IMR-90 (cell line): Measurements from ENCODE around the gene RPE. TPM values are rescaled to one million over a fixed set of nuclear protein-coding genes. Genes with fewer than 3 reads are reported as not detected.

Experiments used
- ATAC-seq: fragments of 200-7000 bp; cut with Tn5 transposase; 2 replicates; pipeline ENCODE4 v1.9.1; 2020; ENCODE audit warnings: low read depth, mild to moderate bottlenecking, moderate library complexity
- BruUV-seq: library from RNA; stranded (reverse); fragments of 400-500 nt; replicated peaks from 2 replicates; lab custom pipeline; 2021; lab: Mats Ljungman, UMichigan
- CTCF ChIA-PET: fragments of 300-600 bp; formaldehyde crosslinking; extraction: SDS; loops from one replicate; lab custom pipeline; 2021; ENCODE audit warnings: antibody characterized with exemption; lab: Yijun Ruan, JAX
- POLR2A ChIA-PET: fragments of 300-600 bp; sonication (Branson Sonifier 250); formaldehyde crosslinking; loops from one replicate; lab custom pipeline; 2022; ENCODE audit warnings: antibody characterized with exemption; ENCODE audit not compliant: unreplicated experiment; lab: Charles Lee
- DNase-seq: peaks from one replicate; pipeline ENCODE4 v3.0.0; 2013
- H2AFZ ChIP-seq: replicated peaks from 2 replicates; pipeline ENCODE3; 2013; ENCODE audit warnings: low read length, mild to moderate bottlenecking; ENCODE audit not compliant: poor library complexity
- H2AK5ac ChIP-seq: 2 replicates; pipeline ENCODE4 v1.6.1; 2013; ENCODE audit warnings: low read depth, low read length, inconsistent platforms
- H2AK9ac ChIP-seq: replicated peaks from 2 replicates; pipeline ENCODE3; 2013; ENCODE audit warnings: mild to moderate bottlenecking, low read depth, low read length, moderate library complexity; ENCODE audit not compliant: poor library complexity
- H2BK120ac ChIP-seq: 2 replicates; pipeline ENCODE4 v1.6.1; 2013; ENCODE audit warnings: low read depth, low read length, inconsistent platforms
- H2BK15ac ChIP-seq: 3 replicates; pipeline ENCODE4 v1.6.1; 2013; ENCODE audit warnings: low read depth, low read length, inconsistent platforms
- H2BK20ac ChIP-seq: 2 replicates; pipeline ENCODE4 v1.6.1; 2013; ENCODE audit warnings: low read depth, mild to moderate bottlenecking, inconsistent platforms, low read length, moderate library complexity
- H2BK5ac ChIP-seq: 2 replicates; pipeline ENCODE4 v1.6.1; 2013; ENCODE audit warnings: mild to moderate bottlenecking, low read depth, low read length, inconsistent platforms; ENCODE audit not compliant: poor library complexity, severe bottlenecking
- H3K14ac ChIP-seq: replicated peaks from 2 replicates; pipeline ENCODE4 v1.6.1; 2013; ENCODE audit warnings: low read depth, low read length, inconsistent platforms
- H3K18ac ChIP-seq: 2 replicates; pipeline ENCODE4 v1.6.1; 2013; ENCODE audit warnings: low read depth, low read length, control low read depth
- H3K23ac ChIP-seq: 2 replicates; pipeline ENCODE4 v1.6.1; 2013; ENCODE audit warnings: low read depth, low read length, inconsistent platforms
- H3K27ac ChIP-seq: 2 replicates; pipeline ENCODE4 v1.5.1; 2013; ENCODE audit warnings: mild to moderate bottlenecking, control low read depth, low read length; ENCODE audit not compliant: insufficient read depth
- H3K27me3 ChIP-seq: 2 replicates; pipeline ENCODE4 v1.6.1; 2013; ENCODE audit warnings: low read length; ENCODE audit not compliant: control insufficient read depth, insufficient read depth
- H3K36me3 ChIP-seq: 2 replicates; pipeline ENCODE4 v1.6.1; 2013; ENCODE audit warnings: low read length, mixed read lengths; ENCODE audit not compliant: control insufficient read depth, insufficient read depth
- H3K4ac ChIP-seq: 2 replicates; pipeline ENCODE4 v1.6.1; 2013; ENCODE audit warnings: low read depth, low read length, inconsistent platforms
- H3K4me1 ChIP-seq: 2 replicates; pipeline ENCODE4 v1.6.1; 2013; ENCODE audit warnings: low read length, mixed read lengths; ENCODE audit not compliant: control insufficient read depth, insufficient read depth
- H3K4me2 ChIP-seq: 2 replicates; pipeline ENCODE4 v1.6.1; 2013; ENCODE audit warnings: low read depth, mild to moderate bottlenecking, control low read depth, low read length, moderate library complexity
- H3K4me3 ChIP-seq: 2 replicates; pipeline ENCODE4 v1.5.1; 2013; ENCODE audit warnings: low read depth, mild to moderate bottlenecking, control low read depth, low read length, moderate library complexity; ENCODE audit not compliant: insufficient read depth
- H3K56ac ChIP-seq: 2 replicates; pipeline ENCODE4 v1.6.1; 2013; ENCODE audit warnings: low read length, inconsistent platforms; ENCODE audit not compliant: insufficient read depth; ENCODE audit errors: extremely low read depth
- H3K79me1 ChIP-seq, 2 experiments: 2 replicates each; pipeline ENCODE4 v1.6.1; 2013; ENCODE audit warnings: low read length in 2 of 2, inconsistent platforms in 1 of 2, low read depth in 1 of 2
- H3K9ac ChIP-seq: 2 replicates; pipeline ENCODE4 v1.6.1; 2013; ENCODE audit warnings: low read depth, low read length, control low read depth
- H3K9me1 ChIP-seq: 2 replicates; pipeline ENCODE4 v1.6.1; 2013; ENCODE audit warnings: low read length, inconsistent platforms; ENCODE audit not compliant: insufficient read depth
- H3K9me3 ChIP-seq: 2 replicates; pipeline ENCODE4 v1.6.1; 2013; ENCODE audit warnings: low read length; ENCODE audit not compliant: control insufficient read depth, insufficient read depth
- H4K20me1 ChIP-seq: 2 replicates; pipeline ENCODE4 v1.6.1; 2013; ENCODE audit warnings: low read length, inconsistent platforms; ENCODE audit not compliant: insufficient read depth
- H4K5ac ChIP-seq: 2 replicates; pipeline ENCODE4 v1.6.1; 2013; ENCODE audit warnings: mild to moderate bottlenecking, low read depth, low read length, control low read depth
- H4K8ac ChIP-seq, 2 experiments: 2 replicates each; pipeline ENCODE4 v1.6.1; 2013; ENCODE audit warnings: low read depth in 2 of 2, low read length in 2 of 2, control low read depth in 1 of 2, inconsistent platforms in 1 of 2
- H4K91ac ChIP-seq: 2 replicates; pipeline ENCODE4 v1.6.1; 2013; ENCODE audit warnings: low read depth, low read length, inconsistent platforms; ENCODE audit not compliant: insufficient read depth
- CHD1 ChIP-seq: IDR thresholded peaks from 2 replicates; pipeline ENCODE4 v1.6.1; 2012; ENCODE audit warnings: low read depth, low read length, improper control_type of control experiment
- MAZ ChIP-seq: IDR thresholded peaks from 2 replicates; pipeline ENCODE4 v1.6.1; 2012; ENCODE audit warnings: low read depth, mild to moderate bottlenecking, low read length, improper control_type of control experiment, moderate library complexity, borderline replicate concordance
- MXI1 ChIP-seq: IDR thresholded peaks from 2 replicates; pipeline ENCODE4 v1.6.1; 2012; ENCODE audit warnings: low read depth, mild to moderate bottlenecking, low read length, moderate library complexity, borderline replicate concordance
- RFX5 ChIP-seq: IDR thresholded peaks from 2 replicates; pipeline ENCODE4 v1.8.0; 2012; ENCODE audit warnings: low read depth, mild to moderate bottlenecking, low read length, moderate library complexity
- WGBS, 2 experiments: methylation state at CpG; one replicate each; pipeline versions ENCODE4 v1.1.5 to v1.1.7; 2013; ENCODE audit warnings: missing lambda C conversion rate in 2 of 2; ENCODE audit not compliant: insufficient read length in 1 of 2; ENCODE audit errors: extremely low coverage in 2 of 2; 5-methylcytosine and 5-hydroxymethylcytosine counted together
- dilution Hi-C: fragments of 300-500 bp; cut with HindIII; formaldehyde crosslinking; loops from one replicate; pipeline ENCODE4 v1.14.3; 2018; ENCODE audit warnings: low sequenced_read_pairs; ENCODE audit not compliant: unreplicated experiment
- in situ Hi-C: fragments of 300-500 bp; cut with MboI; formaldehyde crosslinking; loops from 3 replicates; pipeline ENCODE4 v1.14.3; 2019; ENCODE audit warnings: low sequenced_read_pairs, inconsistent platforms, mixed read lengths
- intact Hi-C: fragments of 100-400 bp; cut with micrococcal nuclease; formaldehyde crosslinking; loops from 2 replicates; pipeline ENCODE4 v1.10.0; 2022
- polyA plus RNA-seq, 3 experiments: library from polyadenylated mRNA; depleted of rRNA; stranded (reverse); fragments of >200 nt; gene quantifications; 2 replicates each; pipeline ENCODE4 v1.2.3, GENCODE V29; 2012; ENCODE audit warnings: low replicate concordance in 1 of 3
- total RNA-seq: library from RNA; depleted of rRNA; stranded (reverse); fragments of >200 nt; gene quantifications from 2 replicates; pipeline ENCODE4 v1.2.3, GENCODE V29; 2012

The RPE gene
- total and polyA plus RNA-seq, 2 of the 4 experiments (the other 2 are of a cell fraction), result 66.7 to 339 TPM

GRCh38 chr2:209990838-209991237 is 11.6 kb upstream of the RPE start:
- no peak for ATAC-seq
- Histone ChIP-seq H3K9me3 (no peaks in the 10 kb centered on the region), H3K4me1 (no peaks in the 10 kb centered on the region), H3K14ac (no peak overlapping the region), H3K56ac (no peak overlapping the region), H4K8ac (no peak overlapping the region), H4K5ac (no peak overlapping the region), H2BK120ac (no peak overlapping the region), H4K91ac (no peak overlapping the region), H3K79me1 (no peaks in the 10 kb centered on the region), H3K4ac (no peak overlapping the region), H3K23ac (no peak overlapping the region), H4K20me1 (no peaks in the 10 kb centered on the region), H3K9ac (no peak overlapping the region), H2BK5ac (no peak overlapping the region), H2AK9ac (no peak overlapping the region), H3K27ac (no peak overlapping the region), H2AK5ac (no peak overlapping the region), H3K27me3 (no peaks in the 10 kb centered on the region; the same call in none of the 2 replicates), H3K4me3 (no peak overlapping the region), H2BK15ac (no peak overlapping the region), H2AFZ (no peak overlapping the region), H2BK20ac (no peak overlapping the region), H3K36me3 (no peaks in the 10 kb centered on the region), H3K4me2 (no peak overlapping the region), H3K18ac (no peak overlapping the region), H3K9me1 (no peaks in the 10 kb centered on the region)
- ChIA-PET CTCF (interaction anchor here (1.4 kb wide), 1 partner anchor 208 kb away, joined by 4 read pairs; no protein-coding TSS in a partner anchor), POLR2A (no interaction called here)
- no peak for DNase-seq
- dilution Hi-C loops (no loop called here), intact Hi-C loops (no loop called here), in situ Hi-C loops (loop anchor here (10.0 kb wide), 1 partner anchor 184 kb away; the partner anchor contains the start of gene KANSL1L)
- BruUV-seq, result no TSS peak
- no peak for TF ChIP-seq MXI1
- TF ChIP-seq CHD1, result no peak
- TF ChIP-seq RFX5, result no peak
- TF ChIP-seq MAZ, result no peak
- whole genome bisulfite sequencing, 2 experiments, result no CpG with 5 or more reads among the region's 2 CpGs
